GM12801 (cell line): Measurements from ENCODE around the gene ITM2A.

ENCODE experiments used
- TF ChIP-seq, protein P1 (sequence below): IDR thresholded peaks from one replicate; pipeline ENCODE4 v1.5.1; 2011; ENCODE audit warnings: control low read depth; ENCODE audit not compliant: insufficient read length; ENCODE audit errors: extremely low read depth

ITM2A gene

DNA sequence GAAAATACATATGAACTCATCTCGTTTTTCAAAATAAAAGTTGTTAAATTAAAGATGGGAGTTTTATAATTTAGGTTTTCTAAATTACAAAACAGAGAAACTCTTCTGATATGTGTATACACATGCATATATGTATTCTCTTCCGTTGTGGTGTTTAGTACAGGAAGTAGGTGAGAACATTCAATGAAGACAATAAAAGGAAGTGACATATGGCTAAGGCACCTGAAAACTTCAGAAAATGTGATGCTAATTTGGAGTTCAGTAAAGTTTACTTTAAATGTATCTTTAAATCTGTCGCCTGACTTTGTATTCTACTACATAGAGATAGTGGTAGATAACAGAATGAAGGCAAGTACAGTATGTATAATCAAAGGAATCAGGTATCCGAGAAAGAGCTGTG is 33.5 kb upstream of the ITM2A start:
- TF ChIP-seq, protein P1, sequence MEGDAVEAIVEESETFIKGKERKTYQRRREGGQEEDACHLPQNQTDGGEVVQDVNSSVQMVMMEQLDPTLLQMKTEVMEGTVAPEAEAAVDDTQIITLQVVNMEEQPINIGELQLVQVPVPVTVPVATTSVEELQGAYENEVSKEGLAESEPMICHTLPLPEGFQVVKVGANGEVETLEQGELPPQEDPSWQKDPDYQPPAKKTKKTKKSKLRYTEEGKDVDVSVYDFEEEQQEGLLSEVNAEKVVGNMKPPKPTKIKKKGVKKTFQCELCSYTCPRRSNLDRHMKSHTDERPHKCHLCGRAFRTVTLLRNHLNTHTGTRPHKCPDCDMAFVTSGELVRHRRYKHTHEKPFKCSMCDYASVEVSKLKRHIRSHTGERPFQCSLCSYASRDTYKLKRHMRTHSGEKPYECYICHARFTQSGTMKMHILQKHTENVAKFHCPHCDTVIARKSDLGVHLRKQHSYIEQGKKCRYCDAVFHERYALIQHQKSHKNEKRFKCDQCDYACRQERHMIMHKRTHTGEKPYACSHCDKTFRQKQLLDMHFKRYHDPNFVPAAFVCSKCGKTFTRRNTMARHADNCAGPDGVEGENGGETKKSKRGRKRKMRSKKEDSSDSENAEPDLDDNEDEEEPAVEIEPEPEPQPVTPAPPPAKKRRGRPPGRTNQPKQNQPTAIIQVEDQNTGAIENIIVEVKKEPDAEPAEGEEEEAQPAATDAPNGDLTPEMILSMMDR: no peak

DNA sequence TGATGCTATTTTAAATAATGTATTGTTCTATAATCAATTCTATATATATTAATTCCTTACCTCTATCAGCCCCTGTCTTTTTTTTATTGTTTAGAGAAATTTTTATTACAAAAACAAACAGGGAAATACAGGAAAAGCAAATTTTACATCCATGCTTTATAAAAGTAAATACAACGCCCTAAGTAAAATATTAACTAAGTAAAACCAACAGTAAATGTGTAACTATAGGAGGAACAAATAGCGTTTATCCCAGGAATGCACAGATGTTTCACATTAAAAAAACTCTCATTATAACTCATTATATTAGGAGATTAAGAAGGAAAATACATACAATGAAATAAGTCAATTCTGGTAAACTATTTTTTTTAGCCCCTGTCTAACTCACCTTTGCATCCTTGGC is 8.2 kb upstream of the ITM2A start:
- TF ChIP-seq, protein P1: no peak

DNA sequence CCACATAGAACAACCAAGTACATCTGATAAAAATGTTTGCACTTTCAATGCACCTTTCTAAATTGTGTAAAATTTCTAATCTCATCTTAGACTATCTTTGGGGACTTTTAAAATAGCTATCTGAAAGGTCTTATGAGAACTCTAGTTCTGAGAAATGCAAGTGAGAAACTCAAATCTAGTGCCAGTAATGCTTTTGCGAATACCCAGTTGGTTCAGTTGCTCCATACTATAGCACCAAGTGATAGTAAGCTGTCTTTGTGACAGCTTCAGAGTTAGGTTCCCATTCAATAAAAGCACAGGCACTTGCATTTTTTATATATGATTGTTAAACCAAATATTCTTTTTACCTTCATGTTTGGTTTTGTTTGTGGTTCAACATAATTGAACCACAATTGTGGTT is 4.5 kb upstream of the ITM2A start:
- TF ChIP-seq, protein P1: no peak

DNA sequence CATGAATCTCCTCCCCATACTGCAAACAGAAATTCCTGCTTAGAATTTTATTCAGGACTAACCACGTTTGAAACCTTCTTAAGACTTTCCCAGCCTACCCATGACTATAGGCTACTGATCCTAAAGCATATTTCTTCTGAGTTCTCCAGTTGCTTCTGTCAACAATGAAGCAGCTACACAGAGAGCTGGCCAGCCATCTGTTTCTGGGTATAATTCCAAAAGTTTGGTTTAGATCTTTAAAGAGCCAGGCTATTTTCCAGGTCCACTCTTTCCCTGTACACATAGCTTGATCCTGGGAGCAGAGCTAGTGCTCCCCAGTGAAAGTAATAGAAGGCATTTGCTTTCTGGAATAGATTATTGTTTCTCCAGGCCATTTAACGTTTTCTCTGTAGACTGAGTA is 4.0 kb upstream of the ITM2A start:
- TF ChIP-seq, protein P1: no peak

DNA sequence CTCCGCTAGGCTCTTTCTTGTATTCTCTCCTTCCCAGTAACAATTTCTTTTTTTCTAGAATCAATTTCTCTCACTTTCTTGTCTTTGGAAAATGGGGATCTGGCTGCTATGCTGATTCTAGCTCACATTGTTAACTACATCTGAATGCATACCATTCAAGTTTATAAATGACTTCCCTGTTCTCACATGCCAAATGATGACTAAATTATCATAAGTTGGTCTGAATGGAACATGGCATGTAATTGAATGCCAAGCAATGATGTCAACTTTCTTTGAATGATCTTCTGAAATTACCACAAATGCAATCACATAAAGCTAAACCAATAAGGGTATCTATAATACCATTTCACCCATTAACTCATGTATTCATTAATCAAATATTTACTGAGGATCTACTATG is 2.7 kb upstream of the ITM2A start:
- TF ChIP-seq, protein P1: no peak

DNA sequence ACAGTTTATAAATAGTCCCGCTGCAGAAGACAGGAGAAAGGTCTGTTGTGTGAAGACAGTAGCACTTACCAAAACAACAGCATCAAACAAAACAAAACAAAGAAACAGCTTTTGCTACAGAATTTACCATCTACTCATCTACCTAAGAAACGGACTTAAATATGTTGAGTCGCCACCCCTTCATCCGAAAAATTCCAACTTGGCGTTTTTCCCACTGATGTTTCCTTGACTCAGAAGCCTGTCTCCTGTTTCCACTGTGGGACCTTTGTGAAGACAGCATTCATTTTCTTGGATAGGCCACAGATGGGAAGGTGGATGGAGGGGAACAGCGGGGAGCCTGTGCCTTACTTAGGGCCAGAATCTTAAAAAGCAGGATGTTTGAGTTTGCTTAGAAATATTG is 1.3 kb upstream of the ITM2A start:
- TF ChIP-seq, protein P1: no peak

DNA sequence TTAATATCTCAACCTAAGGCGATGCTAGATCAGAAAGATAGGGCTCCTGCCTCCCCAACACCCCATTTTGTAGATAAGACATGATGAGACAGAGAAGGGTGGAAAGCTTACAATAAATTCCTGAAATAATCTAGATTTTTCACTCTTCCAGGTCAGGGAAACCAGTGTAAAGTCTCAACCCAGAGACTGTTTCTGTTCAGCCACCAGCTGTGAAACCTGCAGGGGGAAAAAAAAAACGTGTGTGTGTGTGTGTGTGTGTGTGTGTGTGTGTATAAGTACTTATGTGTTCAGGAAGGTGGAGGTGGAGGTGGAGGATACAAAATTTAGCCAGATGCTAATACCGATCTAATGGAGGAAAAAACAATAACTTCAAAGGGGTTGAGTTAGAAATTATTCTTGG is 773 bp upstream of the ITM2A start:
- TF ChIP-seq, protein P1: no peak

DNA sequence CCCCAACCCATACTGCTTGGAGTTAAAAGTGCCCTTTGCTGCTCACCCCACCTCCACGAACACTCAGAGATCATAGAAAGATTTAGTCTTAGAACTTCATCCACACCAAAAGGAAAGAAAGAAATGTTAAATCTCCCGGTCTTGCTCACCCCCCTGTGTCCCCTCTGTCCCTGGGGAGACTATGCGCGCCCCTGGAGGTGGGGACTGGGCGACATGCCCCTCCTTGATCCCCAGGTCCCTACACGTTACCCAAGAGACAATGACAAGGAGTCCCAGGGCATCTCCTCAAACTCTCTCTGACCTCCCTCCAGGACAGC is 620 bp downstream of the ITM2A start:
- TF ChIP-seq, protein P1: no peak
